ENCODE data around the gene PIGBOS1. TPM values are rescaled to one million over a fixed set of nuclear protein-coding genes. Genes with fewer than 3 reads are reported as not detected.

Gene PIGBOS1
- total RNA-seq = 7.5 TPM in 2 replicates

GRCh38 chr15:55318588-55319494, at the start of gene PIGBOS1, which contains the start of gene PIGB:
Gene PIGBOS1 (minus strand): TSS chr15:55319123. CDS start chr15:55317792, 1,331 bp downstream.
Gene PIGB (plus strand): TSS chr15:55319222. CDS start chr15:55319251, 29 bp downstream.

DNA sequence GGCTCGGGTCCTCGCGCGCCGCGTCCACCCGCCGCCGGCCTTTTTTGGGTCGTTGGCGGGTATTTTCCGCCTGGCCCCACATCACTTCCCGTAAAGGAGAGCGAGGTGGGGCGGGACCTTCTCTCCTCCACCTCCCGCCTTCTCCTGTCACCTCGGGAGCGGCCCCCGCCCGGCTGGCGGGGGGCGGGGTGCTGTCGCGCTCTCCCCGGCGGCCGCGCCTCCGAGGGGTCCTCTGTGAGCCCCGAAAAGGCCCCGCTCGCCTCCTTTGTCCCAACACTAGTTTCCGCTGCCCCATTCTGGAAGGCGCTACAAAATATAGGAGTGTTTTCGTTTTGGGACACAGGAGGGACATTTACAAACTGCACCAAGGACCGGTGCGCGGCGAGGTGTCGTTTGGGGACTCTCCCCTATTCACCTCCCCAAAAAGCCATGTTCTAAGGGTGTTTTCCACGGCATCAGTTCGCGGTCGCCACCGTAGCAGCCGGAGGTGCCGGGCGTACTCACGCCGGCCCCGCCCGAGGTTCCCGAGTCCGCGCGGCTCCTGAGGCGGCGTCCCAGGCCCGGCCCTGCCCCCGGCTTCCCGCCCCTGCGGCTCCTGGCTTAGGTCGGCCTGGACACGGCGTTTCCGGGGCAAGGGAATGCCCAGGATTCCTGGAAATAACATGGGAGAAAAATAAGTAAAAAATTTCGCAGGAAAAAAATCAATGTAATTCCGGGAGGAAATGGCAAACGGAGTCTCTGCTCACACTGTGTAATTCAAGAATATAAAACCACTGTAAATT, 29.0 kb downstream of the PIGBOS1 start, which contains the start of gene RAB27A:
Gene RAB27A, minus strand, starts transcription at position 68 of the 782 bp plus-strand sequence. CDS start 54,879 bp downstream, outside the sequence.

Other genes with a start within 250 kb of the PIGBOS1 start
- 55.6 and 65.1 TPM in 2 replicates for gene RSL24D1, start 122.2 kb downstream of the PIGBOS1 start, total RNA-seq
- gene RAB27A, start 29.3 kb downstream of the PIGBOS1 start, total RNA-seq = 4.6 and 9.7 TPM in 2 replicates
- gene PIGB, start 99 bp upstream of the PIGBOS1 start, total RNA-seq = 14.2 and 16.1 TPM in 2 replicates
- 89.0 and 102 TPM in 2 replicates for gene CCPG1, start 89.2 kb upstream of the PIGBOS1 start, total RNA-seq
- 2.4 TPM in 2 replicates for gene PIERCE2, start 89.4 kb upstream of the PIGBOS1 start, total RNA-seq
- gene DNAAF4, start 189.1 kb upstream of the PIGBOS1 start, total RNA-seq = 1.7 and 1.8 TPM in 2 replicates

Data from aortic smooth muscle cell (primary cell).